GM12878 (cell line): ENCODE results near the gene DUSP10. TPM values are rescaled to one million over a fixed set of nuclear protein-coding genes. Genes with fewer than 3 reads are reported as not detected.

Experiments used
- ATAC-seq: fragments of 200-7000 bp; cut with Tn5 transposase; 3 replicates; pipeline ENCODE4 v1.9.1; 2020; ENCODE audit warnings: mild to moderate bottlenecking, moderate library complexity
- BruUV-seq: library from RNA; stranded (reverse); fragments of 400-500 nt; replicated peaks from 2 replicates; lab custom pipeline; 2021; lab: Mats Ljungman, UMichigan
- CTCF ChIA-PET: fragments of 300-600 bp; sonication (Branson Sonifier 250); formaldehyde crosslinking; extraction: SDS; loops from one replicate; lab custom pipeline; 2021; ENCODE audit warnings: inconsistent platforms; lab: Yijun Ruan, JAX
- POLR2A ChIA-PET: fragments of 350-600 bp; formaldehyde crosslinking; extraction: SDS; loops from one replicate; lab custom pipeline; 2021; ENCODE audit warnings: inconsistent platforms; lab: Charles Lee
- RAD21 ChIA-PET: fragments of 300-600 bp; sonication (Branson Sonifier 250); formaldehyde crosslinking; loops from one replicate; lab custom pipeline; 2023; ENCODE audit warnings: antibody characterized with exemption; ENCODE audit not compliant: unreplicated experiment; lab: Charles Lee
- SMC1A ChIA-PET: fragments of 300-600 bp; sonication (Branson Sonifier 250); formaldehyde crosslinking; loops from one replicate; lab custom pipeline; 2023; ENCODE audit not compliant: unreplicated experiment, uncharacterized antibody; lab: Charles Lee
- DNase-seq: peaks from one replicate; pipeline ENCODE4 v3.0.0-alpha.2; 2011; ENCODE audit warnings: low read depth, low spot score
- FAIRE-seq: peaks from 3 replicates; lab custom pipeline; 2011; peaks lifted over from hg19 to GRCh38; lab: Jason Lieb, UNC
- H2AFZ ChIP-seq: 2 replicates; pipeline ENCODE4 v1.6.0; 2011; ENCODE audit warnings: low read depth, low read length, control low read depth; ENCODE audit not compliant: control insufficient read depth
- H3K27ac ChIP-seq: 2 replicates; pipeline ENCODE4 v1.5.1; 2011; ENCODE audit warnings: control low read depth; ENCODE audit not compliant: control insufficient read depth, insufficient read depth
- H3K27me3 ChIP-seq, 2 experiments: replicated peaks in 1 of 2; 2 replicates each; pipeline versions ENCODE4 v1.6.0 to v1.6.1; 2011; ENCODE audit warnings: low read length in 1 of 2; ENCODE audit not compliant: control insufficient read depth in 2 of 2, insufficient read depth in 2 of 2
- H3K36me3 ChIP-seq, 2 experiments: 2 replicates each; pipeline ENCODE4 v1.5.1; 2011; ENCODE audit warnings: low read length in 1 of 2; ENCODE audit not compliant: control insufficient read depth in 2 of 2, insufficient read depth in 2 of 2
- H3K4me1 ChIP-seq: 2 replicates; pipeline ENCODE4 v1.6.1; 2011; ENCODE audit warnings: mild to moderate bottlenecking, low read length, moderate library complexity, mixed read lengths; ENCODE audit not compliant: control insufficient read depth, insufficient read depth
- H3K4me2 ChIP-seq: 2 replicates; pipeline ENCODE4 v1.6.0; 2011; ENCODE audit warnings: control low read depth; ENCODE audit not compliant: control insufficient read depth, insufficient read depth
- H3K4me3 ChIP-seq: fragments of 200-600 bp; sonication (generic); 2 replicates; pipeline ENCODE4 v1.5.1; 2016
- H3K79me2 ChIP-seq: 2 replicates; pipeline ENCODE4 v1.6.0; 2011; ENCODE audit warnings: low read length; ENCODE audit not compliant: control insufficient read depth, insufficient read depth
- H3K9ac ChIP-seq: 2 replicates; pipeline ENCODE4 v1.8.0; 2011; ENCODE audit warnings: low read length, control low read depth, mixed read lengths; ENCODE audit not compliant: control insufficient read depth, insufficient read depth
- H3K9me3 ChIP-seq: replicated peaks from 3 replicates; pipeline ENCODE4 v1.5.1; 2011; ENCODE audit warnings: mild to moderate bottlenecking, low read length; ENCODE audit not compliant: control insufficient read depth, insufficient read depth
- H4K20me1 ChIP-seq: 2 replicates; pipeline ENCODE4 v1.6.0; 2011; ENCODE audit not compliant: control insufficient read depth, insufficient read depth
- BHLHE40 ChIP-seq, 2 experiments: fragments of 450-650 bp in 1 of 2; IDR thresholded peaks; 2 replicates each; pipeline ENCODE4 v1.6.1; 2011 to 2017; ENCODE audit warnings: low read depth in 2 of 2, borderline replicate concordance in 1 of 2, improper control_type of control experiment in 1 of 2, low read length in 1 of 2, mild to moderate bottlenecking in 1 of 2
- CBX5 ChIP-seq: sonication (generic); IDR thresholded peaks from 2 replicates; pipeline ENCODE4 v1.6.1; 2016; ENCODE audit warnings: low read depth, moderate library complexity, mild to moderate bottlenecking, inconsistent platforms
- EGR1 ChIP-seq, 2 experiments: IDR thresholded peaks; 1 replicate in 1 of 2; 2 replicates in 1 of 2; pipeline ENCODE4 v1.6.1; 2011 to 2012; ENCODE audit warnings: low read depth in 2 of 2, low read length in 2 of 2, borderline replicate concordance in 1 of 2, mild to moderate bottlenecking in 1 of 2, moderate library complexity in 1 of 2
- KDM1A ChIP-seq: fragments of 200-600 bp; sonication (generic); IDR thresholded peaks from 2 replicates; pipeline ENCODE4 v1.6.1; 2016; ENCODE audit warnings: borderline replicate concordance
- ZBTB4 ChIP-seq: fragments of 450-650 bp; formaldehyde crosslinking; IDR thresholded peaks from 2 replicates; pipeline ENCODE4 v1.4.0; 2022; ENCODE audit warnings: mild to moderate bottlenecking, moderate library complexity
- WGBS: methylation state at CpG from one replicate; pipeline ENCODE4 v1.1.6; 2016; ENCODE audit warnings: low lambda C conversion rate; ENCODE audit not compliant: insufficient replicate concordance, insufficient coverage; ENCODE audit errors: missing lambda C conversion rate; 5-methylcytosine and 5-hydroxymethylcytosine counted together
- in situ Hi-C: fragments of 300-500 bp; cut with MboI; formaldehyde crosslinking; loops from 9 replicates; pipeline ENCODE4 v1.14.3; 2018; ENCODE audit warnings: mixed read lengths
- intact Hi-C: fragments of 100-400 bp; cut with micrococcal nuclease; formaldehyde crosslinking; loops from one replicate; pipeline ENCODE4 v1.14.2; 2022; ENCODE audit not compliant: unreplicated experiment
- polyA plus RNA-seq, 11 experiments: library from polyadenylated mRNA; depleted of rRNA in 4 of 11; unstranded in 6 of 11; stranded (reverse) in 5 of 11; fragments of >200 nt; fragmentation: Nextera tagmentation in 4 of 11; fragmentation: Illumina TruSeq in 1 of 11; extraction: Ambion mirVana in 4 of 11; extraction: Trizol in 1 of 11; gene quantifications; 1 replicate in 1 of 11; 2 replicates in 10 of 11; pipeline versions ENCODE4 v1.2.1 to v1.2.3, GENCODE V29; 2011 to 2016; ENCODE audit warnings: inconsistent platforms in 2 of 11, missing spikeins in 2 of 11, low read depth in 1 of 11
- total RNA-seq, 4 experiments: library from RNA; depleted of rRNA in 3 of 4; stranded (reverse); fragments of >200 nt in 3 of 4; fragmentation: Illumina TruSeq in 1 of 4; extraction: Trizol in 1 of 4; gene quantifications; 2 replicates each; pipeline versions ENCODE4 v1.2.1 to v1.2.3, GENCODE V29; 2013 to 2021

The DUSP10 gene
- total and polyA plus RNA-seq, 10 of the 15 experiments (the other 5 are each of a cell fraction or from before 2014, with no cell fraction given), result 20.3 to 38.4 (median 27.8) TPM

- no peak for FAIRE-seq
- H3K4me2 ChIP-seq, result no peak overlapping the region
- in situ Hi-C loops, result no loop called here
- no peaks in the 10 kb centered on the region; the same call in 1 of the 2 replicates for H3K79me2 ChIP-seq
- no peak for ATAC-seq
- H3K27ac ChIP-seq, result no peak overlapping the region
- BruUV-seq, result no TSS peak
- peaks cover 16% of the 10 kb centered on the region for H3K4me1 ChIP-seq
- 98% methylated on average over 2 of the region's 2 CpGs for WGBS
- no peaks in the 10 kb centered on the region for H4K20me1 ChIP-seq
- H3K9ac ChIP-seq, result no peak overlapping the region
- RAD21 ChIA-PET, result interaction anchor here (0.9 to 1.5 kb wide), 2 partner anchors 9 to 46 kb away, joined by 3 to 4 read pairs; no protein-coding TSS in a partner anchor
- no peak for DNase-seq
- H3K4me3 ChIP-seq, result no peak overlapping the region
- intact Hi-C loops, result no loop called here
- SMC1A ChIA-PET, result interaction anchor here (0.7 to 2.6 kb wide), 8 partner anchors 8 to 88 kb away, joined by 3 to 8 read pairs (median 4); partner anchors contain the start of gene DUSP10
- H3K9me3 ChIP-seq, result peaks cover 37% of the 10 kb centered on the region
- no peaks in the 10 kb centered on the region for H3K27me3 ChIP-seq
- no peaks in the 10 kb centered on the region for H3K36me3 ChIP-seq
- TF ChIP-seq ZBTB4 (no peak), EGR1 (IDR thresholded peaks at IDR 0.05; ENCODE audit: borderline replicate concordance in 1 of 2, low read depth in 2 of 2, low read length in 2 of 2) (no peak), CBX5 (no peak), BHLHE40 (IDR thresholded peaks at IDR 0.05; ENCODE audit: borderline replicate concordance in 1 of 2, low read depth in 2 of 2, low read length in 1 of 2) (no peak), KDM1A (no peak)
- H2AFZ ChIP-seq, result no peak overlapping the region
- CTCF ChIA-PET, result interaction anchor here (1.3 kb wide), 1 partner anchor 9 kb away, joined by 3 read pairs; no protein-coding TSS in a partner anchor
- POLR2A ChIA-PET, result no interaction called here
These were observed 7.1 kb upstream of the DUSP10 start for GRCh38 chr1:221748981-221749380.
